ENCODE measurements around the gene EFL1.

DNA sequence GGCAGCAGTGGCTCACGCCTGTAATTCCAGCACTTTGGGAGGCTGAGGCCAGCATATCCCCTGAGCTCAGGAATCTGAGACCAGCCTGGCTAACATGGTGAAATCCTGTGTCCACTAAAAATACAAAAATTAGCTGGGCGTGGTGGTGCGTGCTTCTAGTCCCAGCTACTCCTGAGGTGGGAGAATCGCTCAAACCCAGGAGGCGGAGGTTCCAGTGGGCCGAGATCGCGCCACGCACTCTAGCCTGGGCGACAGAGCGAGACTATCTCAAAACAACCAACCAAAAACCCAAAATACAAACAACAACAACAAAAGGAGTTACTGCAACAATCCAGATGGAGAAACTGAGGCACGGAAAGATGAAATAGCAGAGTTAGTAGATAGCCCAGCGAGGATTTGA lies 35.5 kb upstream of the EFL1 start:
- TF ChIP-seq, protein P1, sequence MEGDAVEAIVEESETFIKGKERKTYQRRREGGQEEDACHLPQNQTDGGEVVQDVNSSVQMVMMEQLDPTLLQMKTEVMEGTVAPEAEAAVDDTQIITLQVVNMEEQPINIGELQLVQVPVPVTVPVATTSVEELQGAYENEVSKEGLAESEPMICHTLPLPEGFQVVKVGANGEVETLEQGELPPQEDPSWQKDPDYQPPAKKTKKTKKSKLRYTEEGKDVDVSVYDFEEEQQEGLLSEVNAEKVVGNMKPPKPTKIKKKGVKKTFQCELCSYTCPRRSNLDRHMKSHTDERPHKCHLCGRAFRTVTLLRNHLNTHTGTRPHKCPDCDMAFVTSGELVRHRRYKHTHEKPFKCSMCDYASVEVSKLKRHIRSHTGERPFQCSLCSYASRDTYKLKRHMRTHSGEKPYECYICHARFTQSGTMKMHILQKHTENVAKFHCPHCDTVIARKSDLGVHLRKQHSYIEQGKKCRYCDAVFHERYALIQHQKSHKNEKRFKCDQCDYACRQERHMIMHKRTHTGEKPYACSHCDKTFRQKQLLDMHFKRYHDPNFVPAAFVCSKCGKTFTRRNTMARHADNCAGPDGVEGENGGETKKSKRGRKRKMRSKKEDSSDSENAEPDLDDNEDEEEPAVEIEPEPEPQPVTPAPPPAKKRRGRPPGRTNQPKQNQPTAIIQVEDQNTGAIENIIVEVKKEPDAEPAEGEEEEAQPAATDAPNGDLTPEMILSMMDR (IDR thresholded peaks at IDR 0.05 in 4 of 5, conservative IDR thresholded peaks at IDR 0.05 in 1 of 5), result no peak
- no peak for TF ChIP-seq POLR2A (IDR thresholded peaks at IDR 0.05)

Data from gastrocnemius medialis (tissue), 4 donors.